ENCODE results near the gene IER3. TPM values are rescaled to one million over a fixed set of nuclear protein-coding genes. Genes with fewer than 3 reads are reported as not detected.

IER3 gene
- total RNA-seq, 4 donors from 2014 or later, result 1.8 to 7.3 (median 3.3) TPM

- no peak for TF ChIP-seq CTCF (IDR thresholded peaks at IDR 0.05; ENCODE audit: low read depth)
Observed at GRCh38 chr6:30711758-30712380, 32.5 kb downstream of the IER3 start.

- TF ChIP-seq CTCF (IDR thresholded peaks at IDR 0.05; ENCODE audit: low read depth), result no peak
Observed at GRCh38 chr6:30709101-30709868, 35.1 kb downstream of the IER3 start.

- no peak for TF ChIP-seq CTCF (IDR thresholded peaks at IDR 0.05; ENCODE audit: low read depth)
Observed at GRCh38 chr6:30707281-30707850, 37.0 kb downstream of the IER3 start.

GRCh38 chr6:30705620-30706019 is 38.7 kb downstream of the IER3 start:
- no peak for TF ChIP-seq CTCF (IDR thresholded peaks at IDR 0.05; ENCODE audit: low read depth)

- no peak for TF ChIP-seq CTCF (IDR thresholded peaks at IDR 0.05; ENCODE audit: low read depth)
Observed at GRCh38 chr6:30703821-30704220, 40.5 kb downstream of the IER3 start.

- no peak for TF ChIP-seq CTCF (IDR thresholded peaks at IDR 0.05; ENCODE audit: low read depth)
Observed at GRCh38 chr6:30703011-30703410, 41.3 kb downstream of the IER3 start.

GRCh38 chr6:30700340-30700739 is 44.0 kb downstream of the IER3 start:
- no peak for TF ChIP-seq CTCF (IDR thresholded peaks at IDR 0.05; ENCODE audit: low read depth)
